Hematopoietic multipotent progenitor cell treated with erythropoietin and hydrocortisone succinate and interleukin-3 and kit ligand, for 15 days (in vitro differentiated cells): Measurements from ENCODE around the gene SUGP1.
"Not testable (repeated sequence)": the region's sequence is repeated elsewhere in the genome, so short reads cannot be mapped to it uniquely, and the experiment has no call there.

Experiments used
- DNase-seq: peaks from one replicate; pipeline ENCODE4 v3.0.0-alpha.2; 2015; ENCODE audit warnings: low spot score

SUGP1 gene, protein sequence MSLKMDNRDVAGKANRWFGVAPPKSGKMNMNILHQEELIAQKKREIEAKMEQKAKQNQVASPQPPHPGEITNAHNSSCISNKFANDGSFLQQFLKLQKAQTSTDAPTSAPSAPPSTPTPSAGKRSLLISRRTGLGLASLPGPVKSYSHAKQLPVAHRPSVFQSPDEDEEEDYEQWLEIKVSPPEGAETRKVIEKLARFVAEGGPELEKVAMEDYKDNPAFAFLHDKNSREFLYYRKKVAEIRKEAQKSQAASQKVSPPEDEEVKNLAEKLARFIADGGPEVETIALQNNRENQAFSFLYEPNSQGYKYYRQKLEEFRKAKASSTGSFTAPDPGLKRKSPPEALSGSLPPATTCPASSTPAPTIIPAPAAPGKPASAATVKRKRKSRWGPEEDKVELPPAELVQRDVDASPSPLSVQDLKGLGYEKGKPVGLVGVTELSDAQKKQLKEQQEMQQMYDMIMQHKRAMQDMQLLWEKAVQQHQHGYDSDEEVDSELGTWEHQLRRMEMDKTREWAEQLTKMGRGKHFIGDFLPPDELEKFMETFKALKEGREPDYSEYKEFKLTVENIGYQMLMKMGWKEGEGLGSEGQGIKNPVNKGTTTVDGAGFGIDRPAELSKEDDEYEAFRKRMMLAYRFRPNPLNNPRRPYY

DNA sequence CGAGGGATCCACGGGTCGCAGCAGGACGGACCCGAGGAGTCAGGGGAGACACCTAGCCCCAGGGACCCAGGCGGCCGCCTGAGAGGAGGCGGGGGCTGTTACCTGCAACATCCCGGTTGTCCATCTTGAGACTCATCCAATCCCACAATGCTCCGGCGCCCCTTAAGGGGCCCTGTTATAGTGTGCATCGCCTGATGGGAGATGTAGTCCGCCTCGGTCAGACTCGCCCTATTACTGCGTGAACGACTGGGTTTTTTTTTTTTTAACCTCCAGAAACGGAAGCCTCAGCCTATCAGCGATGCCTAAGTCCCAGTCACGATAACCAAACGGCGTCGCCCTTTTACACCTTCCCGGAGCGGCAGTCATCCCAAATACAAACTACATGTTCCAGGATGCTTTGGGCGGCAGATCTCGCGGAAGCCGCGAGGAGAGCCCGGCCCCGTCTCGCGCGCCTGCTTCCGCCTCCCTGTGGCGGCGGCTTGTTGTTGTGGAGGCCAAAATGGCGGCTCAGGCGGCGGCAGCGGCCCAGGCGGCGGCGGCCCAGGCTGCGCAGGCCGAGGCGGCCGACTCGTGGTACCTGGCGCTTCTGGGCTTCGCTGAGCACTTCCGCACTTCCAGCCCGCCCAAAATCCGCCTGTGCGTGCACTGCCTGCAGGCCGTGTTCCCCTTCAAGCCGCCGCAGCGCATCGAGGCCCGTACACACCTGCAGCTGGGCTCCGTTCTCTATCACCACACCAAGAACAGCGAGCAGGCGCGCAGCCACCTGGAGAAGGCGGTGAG is at the start of gene SUGP1, which contains the start of gene MAU2:
Gene SUGP1, minus strand, starts transcription at position 149 of the 780 bp plus-strand sequence. Its CDS starts 13 bp downstream, at position 136.
Gene MAU2, plus strand, starts transcription at position 469 of the 780 bp plus-strand sequence. Its CDS starts 31 bp downstream, at position 500.
- peak; percentile 95 for DNase-seq

DNA sequence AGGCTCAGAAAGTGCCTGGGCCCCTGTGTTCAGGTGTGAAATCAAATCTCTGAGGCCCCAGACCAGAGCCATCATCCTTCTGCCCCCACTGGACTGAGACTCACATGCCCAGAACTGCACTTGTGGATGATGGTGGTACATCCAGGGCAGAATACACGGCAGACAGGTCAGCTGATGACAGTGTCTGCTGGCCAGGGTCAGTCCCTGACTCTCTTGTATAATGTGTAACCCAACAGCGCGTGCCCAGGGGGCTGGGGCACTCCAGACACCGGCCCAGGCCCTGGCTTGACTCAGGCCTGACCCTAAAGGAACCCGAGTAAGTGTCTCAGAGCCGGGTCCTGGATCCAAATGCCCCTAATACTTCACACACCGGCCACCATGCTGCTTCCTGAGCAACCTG is 47.8 kb upstream of the SUGP1 start:
- DNase-seq = no peak

DNA sequence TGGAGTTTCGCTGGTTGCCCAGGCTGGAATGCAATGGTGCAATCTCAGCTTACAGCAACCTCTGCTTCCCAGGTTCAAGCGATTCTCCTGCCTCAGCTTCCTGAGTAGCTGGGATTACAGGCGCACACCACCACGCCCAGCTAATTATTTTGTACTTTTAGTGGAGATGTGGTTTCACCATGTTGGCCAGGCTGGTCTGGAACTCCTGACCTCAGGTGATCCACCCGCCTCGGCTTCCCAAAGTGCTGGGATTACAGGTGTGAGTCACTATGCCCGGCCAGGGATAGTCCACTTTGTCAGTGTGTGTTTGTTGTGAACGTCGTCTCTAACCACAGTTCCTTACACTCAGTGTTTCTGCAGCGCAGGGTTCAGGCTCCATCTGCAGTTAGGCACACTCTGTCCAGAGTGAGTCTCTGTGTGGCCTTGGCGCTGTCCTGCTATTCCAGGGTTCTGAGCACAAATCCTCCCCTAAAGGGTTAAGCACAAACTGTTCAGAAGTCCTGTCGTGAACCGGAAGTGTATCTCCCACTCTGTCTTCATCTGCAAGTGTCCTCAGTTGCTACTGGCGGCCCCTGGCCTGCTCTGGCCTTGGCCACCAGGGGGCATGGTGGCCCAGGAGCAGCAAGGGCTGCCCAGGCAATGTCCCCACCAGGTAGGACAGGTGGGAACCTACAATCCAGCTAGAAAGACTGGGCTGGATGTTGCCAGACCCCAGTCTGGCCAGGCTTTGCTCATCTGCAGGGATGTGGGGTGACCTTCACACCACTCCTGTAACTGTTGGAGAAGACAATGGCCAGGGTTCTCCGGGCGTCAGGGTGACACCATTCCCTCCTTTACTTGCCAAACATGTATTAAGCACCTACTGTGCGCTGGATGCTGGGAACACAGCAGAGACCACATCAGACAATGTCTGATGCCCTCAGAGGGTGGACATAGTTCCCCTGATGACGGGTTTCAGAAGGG is 46.4 kb upstream of the SUGP1 start:
- peak; percentile 79 for DNase-seq

DNA sequence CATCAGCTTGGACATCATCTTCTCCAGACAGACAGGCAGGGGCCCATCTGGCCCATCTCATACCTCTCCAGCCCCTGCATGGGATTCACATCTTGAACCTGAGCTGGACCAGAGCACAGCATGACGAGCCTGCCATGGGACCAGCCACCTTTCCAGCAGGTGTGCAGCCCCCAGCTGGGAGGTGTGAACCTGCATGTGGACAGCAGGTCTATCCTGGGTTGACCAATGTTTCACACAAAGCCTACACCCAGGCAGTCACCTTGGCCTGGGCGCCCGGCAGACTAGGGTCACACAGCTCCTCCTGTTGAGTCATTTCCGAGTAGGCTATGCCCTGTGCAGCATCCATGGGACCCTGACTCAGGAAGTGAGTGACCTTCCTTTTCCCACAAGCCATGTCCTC is 41.8 kb upstream of the SUGP1 start:
- DNase-seq = no peak

DNA sequence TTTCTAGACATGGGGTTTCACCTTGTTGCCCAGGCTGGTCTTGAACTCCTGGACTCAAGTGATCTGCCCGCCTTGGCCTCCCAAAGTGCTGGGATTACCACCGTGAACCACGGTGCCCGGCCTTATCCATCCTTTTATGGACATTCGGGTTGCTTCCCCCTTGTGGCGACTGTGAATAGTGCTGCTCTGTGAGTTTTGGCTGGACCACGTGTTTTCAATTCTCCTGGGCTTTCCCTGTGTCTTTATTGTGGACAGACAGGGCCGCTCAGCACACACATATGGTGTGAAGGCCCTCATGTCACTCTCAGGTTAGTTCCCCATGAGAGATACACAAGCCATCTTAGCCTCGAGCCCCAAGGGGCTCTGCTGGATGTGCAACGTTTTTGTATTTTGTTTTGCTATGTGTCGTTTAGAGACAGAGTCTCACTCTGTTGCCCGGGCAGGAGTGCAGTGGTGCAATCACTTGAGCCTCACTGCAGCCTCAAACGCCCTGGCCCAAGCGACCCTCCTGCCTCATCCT is 40.8 kb upstream of the SUGP1 start:
- DNase-seq = peak; percentile 76

DNA sequence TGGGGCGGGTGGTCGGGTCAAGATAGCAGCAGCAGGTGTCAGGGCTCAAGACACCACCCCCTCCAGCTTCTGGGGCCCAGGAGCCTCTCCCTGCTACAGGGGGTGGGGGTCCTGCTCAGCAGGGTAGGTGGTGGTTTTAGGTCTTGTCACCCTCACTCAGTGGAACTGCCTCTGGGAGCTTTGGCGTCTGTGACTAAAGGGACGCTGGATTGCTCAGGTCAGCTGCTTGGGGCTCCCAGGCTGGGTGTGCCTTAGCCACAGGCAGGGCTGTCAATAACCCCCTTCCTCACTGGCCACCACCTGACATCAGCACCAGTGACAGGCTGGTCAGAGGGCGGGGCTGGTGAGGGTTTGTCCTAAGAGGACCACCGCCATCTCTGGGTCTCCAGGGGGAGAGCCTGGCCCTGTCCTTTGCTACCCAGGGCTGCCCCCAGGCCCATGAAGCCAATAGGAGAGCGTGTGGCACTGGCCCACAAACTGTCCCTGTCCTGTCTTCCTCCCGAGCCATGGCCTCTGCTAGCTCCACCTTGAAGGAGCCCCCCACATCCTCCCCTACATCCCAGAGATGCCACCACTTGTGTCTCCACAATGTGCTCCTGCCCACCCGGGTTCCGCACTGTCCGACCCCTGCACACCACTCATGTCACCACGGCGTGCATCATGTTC is 36.7 kb upstream of the SUGP1 start:
- no peak for DNase-seq

DNA sequence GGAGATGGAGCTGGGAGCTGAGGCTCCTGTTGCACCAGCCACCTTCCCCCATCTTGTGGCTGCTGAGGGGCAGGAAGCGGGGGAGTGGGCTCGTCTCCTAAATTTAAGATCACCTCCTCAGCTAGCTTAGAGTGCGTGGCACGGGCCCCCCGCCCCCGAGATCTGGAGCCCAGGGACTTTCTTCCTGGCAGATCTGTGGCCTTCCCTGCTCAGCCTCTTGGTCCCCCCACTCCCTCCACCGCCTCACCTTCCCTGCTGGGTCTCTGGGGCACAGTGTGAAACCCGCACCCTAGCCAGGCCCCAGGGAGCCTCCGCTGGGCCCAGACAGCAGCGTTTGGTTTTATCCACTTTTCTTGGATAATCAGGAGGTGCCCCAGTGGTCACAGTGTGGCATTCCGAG is 36.2 kb upstream of the SUGP1 start:
- no peak for DNase-seq

DNA sequence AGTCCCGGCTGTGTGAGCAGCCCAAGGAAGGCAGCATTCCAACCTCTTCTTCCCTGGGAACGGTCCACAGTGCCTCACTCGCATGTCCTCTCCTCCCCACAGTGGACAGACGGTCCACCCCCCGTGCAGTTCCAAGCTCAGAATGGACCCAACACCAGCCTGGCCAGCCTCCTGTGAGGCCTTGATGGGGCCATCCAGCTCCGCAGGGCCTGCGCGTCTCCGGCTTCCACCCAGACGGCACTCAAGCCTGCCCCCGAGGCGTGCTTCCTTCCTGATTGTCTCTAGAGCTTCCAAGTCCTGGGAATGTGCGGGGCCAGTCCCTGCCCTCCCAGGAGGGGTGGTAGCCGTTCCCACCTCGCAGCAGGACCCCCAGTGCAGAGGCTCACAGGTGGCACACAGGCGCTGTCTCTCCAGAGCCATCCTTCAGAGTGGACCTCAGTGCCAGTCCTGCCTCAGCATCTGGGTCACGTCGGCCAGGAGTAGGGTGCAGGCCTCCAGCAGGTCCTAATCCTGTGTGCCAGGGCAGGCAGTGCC is 35.4 kb upstream of the SUGP1 start:
- DNase-seq = no peak

DNA sequence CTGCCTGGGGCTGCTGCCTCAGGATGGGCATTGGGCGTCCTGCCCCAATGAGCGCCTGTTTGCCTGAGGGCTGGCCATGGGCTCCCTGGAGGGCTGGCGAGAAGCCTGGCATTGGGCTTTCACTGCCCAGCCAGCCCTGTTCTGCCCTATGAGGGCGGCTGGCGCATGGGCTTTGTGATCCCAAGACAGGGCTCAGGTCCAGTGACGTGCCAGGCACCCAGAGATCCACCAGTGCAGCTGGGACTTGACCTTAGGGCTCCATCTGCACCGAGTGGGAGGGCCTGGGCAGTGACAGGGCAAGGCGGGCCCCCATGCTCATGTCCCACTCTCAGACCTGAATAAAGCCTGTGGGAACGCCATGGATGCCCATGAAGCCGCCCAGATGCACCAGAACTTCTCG is 34.6 kb upstream of the SUGP1 start:
- no peak for DNase-seq

DNA sequence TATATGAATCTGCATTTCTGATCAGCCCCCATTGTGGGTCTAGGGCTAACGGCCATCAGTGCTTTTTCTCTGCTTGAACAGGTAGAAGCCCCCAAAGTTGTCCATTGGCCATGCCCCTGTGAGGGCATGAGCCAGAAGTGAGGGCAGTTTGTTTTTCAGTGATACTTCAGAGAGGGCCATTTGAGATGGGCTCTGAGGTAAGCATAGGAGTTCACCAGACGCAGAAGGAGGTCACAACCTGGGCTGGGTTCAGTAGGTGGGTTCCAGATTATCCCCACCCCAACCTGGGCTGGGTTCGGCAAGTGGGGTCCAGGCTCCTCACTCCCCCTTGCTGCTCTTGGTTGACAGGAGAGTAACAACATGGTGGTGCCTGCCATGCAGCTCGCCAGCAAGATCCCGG is 33.7 kb upstream of the SUGP1 start:
- DNase-seq = no peak

DNA sequence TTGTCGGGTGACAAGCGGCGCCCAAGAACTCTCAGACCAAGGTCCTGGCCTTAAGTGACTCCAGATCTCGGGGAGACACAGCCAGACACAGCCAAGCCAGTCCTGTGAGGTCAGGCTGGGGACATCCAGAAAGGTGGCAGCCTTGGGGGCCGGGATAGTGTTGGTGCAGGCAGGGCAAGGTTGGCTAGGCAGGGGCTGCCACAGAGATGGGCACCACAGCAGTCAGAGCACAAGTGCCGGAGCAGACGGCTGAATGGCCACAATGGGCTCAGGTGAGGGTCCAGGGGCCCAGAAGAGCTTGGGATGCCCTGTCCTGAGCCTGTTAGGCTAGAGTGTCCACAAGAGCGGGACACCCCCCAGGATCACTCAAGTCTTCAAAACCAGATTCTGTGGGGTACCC is 32.5 kb upstream of the SUGP1 start:
- DNase-seq = no peak

DNA sequence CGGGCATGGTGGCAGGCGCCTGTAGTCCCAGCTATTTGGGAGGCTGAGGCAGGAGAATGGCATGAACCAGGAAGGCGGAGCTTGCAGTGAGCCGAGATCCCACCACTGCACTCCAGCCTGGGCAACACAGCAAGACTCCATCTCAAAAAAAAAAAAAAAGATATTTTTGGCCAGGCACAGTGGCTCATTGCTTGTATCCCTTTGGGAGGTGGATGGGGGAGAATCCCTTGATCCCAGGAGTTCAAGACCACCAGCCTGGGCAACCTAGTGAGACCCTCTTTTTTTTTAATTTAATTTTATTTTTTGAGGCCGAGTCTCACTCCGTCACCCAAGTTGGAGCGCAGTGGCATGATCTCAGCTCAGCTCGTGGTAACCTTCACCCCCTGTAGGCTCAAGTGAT is 30.4 kb upstream of the SUGP1 start:
- DNase-seq = not testable (repeated sequence)

DNA sequence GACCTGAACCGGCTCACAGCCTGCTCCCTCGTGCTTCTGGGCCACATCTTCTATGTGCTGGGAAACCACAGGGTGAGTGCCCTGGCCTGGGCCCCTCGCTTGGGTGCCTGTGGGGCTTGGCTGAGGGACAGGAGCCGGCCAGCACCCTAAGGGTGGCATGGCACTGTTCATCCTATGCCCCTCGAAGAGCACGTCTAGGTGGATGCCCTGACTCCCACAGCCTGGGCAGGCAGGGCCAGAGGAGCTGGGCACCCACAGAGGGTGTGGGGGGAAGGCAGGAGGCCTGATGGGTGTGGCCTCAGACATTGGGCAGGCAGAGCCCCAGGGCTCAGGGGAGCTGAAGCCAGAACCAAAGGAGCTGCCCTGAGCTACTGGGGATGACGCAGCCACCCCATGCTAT is 29.1 kb upstream of the SUGP1 start:
- DNase-seq = no peak

DNA sequence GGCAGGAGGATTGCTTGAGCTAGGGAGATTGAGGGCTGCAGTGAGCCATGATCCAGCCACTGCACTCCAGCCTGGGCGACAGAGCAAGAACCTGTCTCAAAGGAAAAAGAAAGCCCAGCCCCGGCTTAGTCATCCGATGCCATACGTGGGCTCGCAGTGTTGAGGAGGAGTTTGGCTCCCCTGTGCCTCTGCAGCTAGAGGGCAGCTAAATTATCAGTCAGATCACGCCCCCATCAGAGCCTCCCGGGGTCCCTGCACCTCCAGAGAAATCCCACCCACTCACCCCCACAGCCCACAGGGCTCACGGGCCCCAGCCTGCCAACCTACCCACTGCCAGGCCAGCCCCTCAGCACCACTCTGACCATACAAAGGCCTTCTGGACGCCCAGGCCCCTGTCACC is 28.0 kb upstream of the SUGP1 start:
- no peak for DNase-seq

DNA sequence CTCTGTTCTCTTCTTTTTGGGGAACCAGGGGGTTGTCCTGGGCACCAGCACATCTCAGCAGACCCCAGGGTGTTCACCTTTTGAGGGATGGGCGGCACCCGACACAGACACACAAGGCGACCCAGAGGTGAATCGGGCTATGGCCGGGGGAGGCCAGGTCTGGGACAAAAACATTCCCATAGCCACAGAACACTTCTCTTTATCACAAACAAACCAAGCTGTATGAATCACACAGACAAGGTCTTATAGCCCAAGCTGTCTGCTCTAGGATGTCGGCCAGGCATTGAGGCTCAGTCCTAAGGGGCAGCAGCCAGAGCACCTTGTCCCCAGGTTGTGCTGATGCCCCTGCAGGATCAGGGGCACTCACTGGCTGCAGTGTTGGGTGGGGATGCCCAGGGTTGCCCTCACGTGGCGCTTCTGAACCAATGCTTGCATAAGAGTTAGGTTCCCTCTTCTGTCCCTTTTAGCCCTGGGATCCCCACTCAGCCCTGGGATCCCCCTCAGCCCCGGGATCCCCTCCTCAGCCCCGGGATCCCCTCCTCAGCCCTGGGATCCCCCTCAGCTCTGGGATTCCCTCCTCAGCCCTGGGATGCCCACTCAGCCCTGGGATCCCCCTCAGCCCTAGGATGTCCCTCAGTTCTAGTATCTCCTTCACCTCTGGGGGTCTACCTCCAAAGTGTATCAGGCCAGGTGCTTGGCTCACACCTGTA is 27.2 kb upstream of the SUGP1 start:
- DNase-seq = no peak

DNA sequence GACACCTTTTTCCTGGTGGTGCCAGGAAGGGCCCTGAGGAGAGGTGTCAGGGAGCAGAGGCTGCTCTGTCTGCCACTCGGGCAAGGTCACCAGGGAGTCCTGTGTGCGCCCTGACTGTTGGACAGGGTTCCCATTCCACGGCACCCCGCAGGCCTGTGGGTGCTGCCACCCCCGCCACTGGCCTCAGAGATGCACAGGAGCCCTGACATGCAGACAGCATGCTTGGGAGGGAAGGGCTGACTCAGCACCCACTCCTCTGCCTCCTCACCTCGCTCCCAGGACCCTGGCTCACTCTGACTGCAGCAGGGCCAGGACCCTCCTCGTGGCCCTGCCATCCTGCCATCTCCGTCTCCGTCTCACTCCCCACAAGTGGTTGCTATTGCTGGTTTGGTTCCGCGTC is 25.7 kb upstream of the SUGP1 start:
- DNase-seq = no peak

DNA sequence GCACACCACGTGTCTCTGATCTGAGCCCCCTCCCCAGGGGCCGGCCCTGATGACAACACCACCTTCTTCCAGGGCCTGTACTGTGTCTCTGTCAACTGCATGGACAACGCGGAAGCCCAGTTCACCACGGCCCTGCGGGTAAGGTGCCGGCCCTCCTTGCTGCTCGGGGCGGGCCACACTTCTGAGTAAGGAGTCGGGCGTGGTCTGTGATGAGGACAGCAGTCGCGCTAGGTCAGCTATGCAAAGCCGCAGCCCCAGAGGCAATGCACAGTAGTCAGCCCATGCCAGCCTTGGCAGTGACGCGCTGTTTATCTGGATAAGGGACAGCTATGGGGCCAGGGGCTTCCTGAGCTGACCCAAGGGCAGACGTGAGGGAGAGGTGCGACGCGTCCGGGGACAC is 24.9 kb upstream of the SUGP1 start:
- DNase-seq = no peak

DNA sequence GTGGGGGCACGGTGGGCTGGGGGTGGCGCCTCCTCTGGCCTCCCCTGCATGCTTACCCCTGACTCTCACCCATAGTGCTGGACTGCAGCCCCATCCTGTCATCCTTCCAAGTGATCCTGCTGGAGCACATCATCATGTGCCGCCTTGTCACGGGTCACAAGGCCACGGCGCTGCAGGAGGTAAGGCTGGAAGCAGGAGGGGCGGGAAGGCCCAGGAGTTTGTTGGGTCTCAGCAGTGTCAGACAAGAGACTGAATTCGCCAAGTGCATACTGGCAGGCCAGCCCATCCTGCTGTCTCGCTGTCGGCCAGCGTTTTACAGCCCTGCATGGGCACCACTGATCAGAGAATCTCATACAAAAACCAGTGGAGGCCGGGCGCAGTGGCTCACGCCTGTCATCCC is 23.5 kb upstream of the SUGP1 start:
- no peak for DNase-seq

DNA sequence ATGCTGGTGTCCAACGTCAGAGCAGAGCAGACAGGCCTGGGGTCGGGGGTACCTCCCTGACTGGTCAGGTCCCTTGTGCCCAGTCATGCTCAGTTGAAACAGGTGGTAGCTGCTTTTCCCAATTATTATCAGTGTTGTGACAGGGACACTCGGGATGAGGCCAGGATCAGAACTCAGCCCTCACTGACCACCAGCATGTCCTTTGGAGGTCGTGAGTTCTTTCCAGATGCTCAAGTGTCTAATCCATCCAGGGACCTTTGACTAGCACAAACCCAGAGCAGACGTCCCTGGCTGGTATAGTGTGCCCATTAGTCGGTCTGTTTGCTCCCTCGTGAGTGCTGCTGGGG is 22.7 kb upstream of the SUGP1 start:
- no peak for DNase-seq
